ENCODE data around the gene TMEM248.
"Not testable (repeated sequence)": the region's sequence is repeated elsewhere in the genome, so short reads cannot be mapped to it uniquely, and the experiment has no call there.

Gene TMEM248

GRCh38 chr7:66950311-66950710, 29.3 kb downstream of the TMEM248 start:
- DNase-seq (ENCODE audit: low read depth in 2 of 3, low spot score in 1 of 3), result no peak

GRCh38 chr7:66950763-66951162, 29.7 kb downstream of the TMEM248 start:
- no peak for DNase-seq (ENCODE audit: low read depth in 2 of 3, low spot score in 1 of 3)

- DNase-seq (ENCODE audit: low read depth in 2 of 3, low spot score in 1 of 3), result no peak
Measured at GRCh38 chr7:66952343-66953043, 31.5 kb downstream of the TMEM248 start.

GRCh38 chr7:66953044-66953427, 32.0 kb downstream of the TMEM248 start:
- no peak for DNase-seq (ENCODE audit: low read depth in 2 of 3, low spot score in 1 of 3)

- DNase-seq (ENCODE audit: low read depth in 2 of 3, low spot score in 1 of 3), result no peak
Measured at GRCh38 chr7:66957595-66958290, 36.7 kb downstream of the TMEM248 start.

GRCh38 chr7:66958538-66959350, 37.7 kb downstream of the TMEM248 start:
- no peak for DNase-seq (ENCODE audit: low read depth in 2 of 3, low spot score in 1 of 3)

GRCh38 chr7:66960192-66960591, 39.2 kb downstream of the TMEM248 start:
- no peak for DNase-seq (ENCODE audit: low read depth in 2 of 3, low spot score in 1 of 3)

- no peak for DNase-seq (ENCODE audit: low read depth in 2 of 3, low spot score in 1 of 3)
Measured at GRCh38 chr7:66961096-66961495, 40.1 kb downstream of the TMEM248 start.

GRCh38 chr7:66964411-66964810, 43.4 kb downstream of the TMEM248 start:
- DNase-seq (ENCODE audit: low read depth in 2 of 3, low spot score in 1 of 3), result no peak

GRCh38 chr7:66967029-66967428, 46.0 kb downstream of the TMEM248 start:
- DNase-seq (ENCODE audit: low read depth in 2 of 3, low spot score in 1 of 3), result no peak

GRCh38 chr7:66969001-66969400, 48.0 kb downstream of the TMEM248 start:
- DNase-seq (ENCODE audit: low read depth in 2 of 3, low spot score in 1 of 3), result not testable (repeated sequence)

GRCh38 chr7:66970310-66970709, 49.3 kb downstream of the TMEM248 start:
- DNase-seq (ENCODE audit: low read depth in 2 of 3, low spot score in 1 of 3), result no peak

- no peak for DNase-seq (ENCODE audit: low read depth in 2 of 3, low spot score in 1 of 3)
Measured at GRCh38 chr7:66974986-66975590, 54.1 kb downstream of the TMEM248 start.

- not testable (repeated sequence) for DNase-seq (ENCODE audit: low read depth in 2 of 3, low spot score in 1 of 3)
Measured at GRCh38 chr7:66978312-66978711, 57.3 kb downstream of the TMEM248 start.

- not testable (repeated sequence) for DNase-seq (ENCODE audit: low read depth in 2 of 3, low spot score in 1 of 3)
Measured at GRCh38 chr7:66979013-66979412, 58.0 kb downstream of the TMEM248 start.

GRCh38 chr7:66980336-66980735, 59.3 kb downstream of the TMEM248 start:
- DNase-seq (ENCODE audit: low read depth in 2 of 3, low spot score in 1 of 3), result not testable (repeated sequence)

GRCh38 chr7:66989552-66989951, 68.5 kb downstream of the TMEM248 start:
- DNase-seq (ENCODE audit: low read depth in 2 of 3, low spot score in 1 of 3), result not testable (repeated sequence)

GRCh38 chr7:66994051-66994450, 73.0 kb downstream of the TMEM248 start:
- not testable (repeated sequence) for DNase-seq (ENCODE audit: low read depth in 2 of 3, low spot score in 1 of 3)

GRCh38 chr7:66994691-66995049, 73.6 kb downstream of the TMEM248 start:
- peak; percentile 14 to 36 (median 24) for DNase-seq (ENCODE audit: low read depth in 2 of 3, low spot score in 1 of 3)

- DNase-seq (ENCODE audit: low read depth in 2 of 3, low spot score in 1 of 3), result peak; percentile 88 to 91 (median 90)
Measured at GRCh38 chr7:66995050-66995776, 74.2 kb downstream of the TMEM248 start, which contains the start of gene SBDS. SBDS (minus strand) TSS chr7:66995586; CDS start chr7:66995417, 169 bp downstream.
